Posterior cingulate gyrus (tissue), 11 donors: Measurements from ENCODE around the gene ENTREP1.
"Not testable (repeated sequence)": the region's sequence is repeated elsewhere in the genome, so short reads cannot be mapped to it uniquely, and the experiment has no call there.

Experiments
- DNase-seq, 10 donors: peaks; one replicate each; pipeline versions ENCODE4 v3.0.0 to v3.0.0-alpha.2; 2020 to 2021; ENCODE audit warnings: mixed read lengths in 3 of 10
- intact Hi-C: fragments of 100-400 bp; cut with DNase I; formaldehyde crosslinking; loops from one replicate; pipeline ENCODE4 v1.15.1; 2023

Gene ENTREP1

GRCh38 chr9:69324549-69325401 lies at the start of gene ENTREP1:
Gene ENTREP1 (plus strand): TSS chr9:69325215. CDS start chr9:69325310, 95 bp downstream.
- DNase-seq, result peak; percentile 15 to 89 (median 44)
- intact Hi-C loops, result no loop called here

GRCh38 chr9:69276775-69277174 lies 48.2 kb upstream of the ENTREP1 start:
- intact Hi-C loops, result no loop called here
- DNase-seq, result no peak

DNA sequence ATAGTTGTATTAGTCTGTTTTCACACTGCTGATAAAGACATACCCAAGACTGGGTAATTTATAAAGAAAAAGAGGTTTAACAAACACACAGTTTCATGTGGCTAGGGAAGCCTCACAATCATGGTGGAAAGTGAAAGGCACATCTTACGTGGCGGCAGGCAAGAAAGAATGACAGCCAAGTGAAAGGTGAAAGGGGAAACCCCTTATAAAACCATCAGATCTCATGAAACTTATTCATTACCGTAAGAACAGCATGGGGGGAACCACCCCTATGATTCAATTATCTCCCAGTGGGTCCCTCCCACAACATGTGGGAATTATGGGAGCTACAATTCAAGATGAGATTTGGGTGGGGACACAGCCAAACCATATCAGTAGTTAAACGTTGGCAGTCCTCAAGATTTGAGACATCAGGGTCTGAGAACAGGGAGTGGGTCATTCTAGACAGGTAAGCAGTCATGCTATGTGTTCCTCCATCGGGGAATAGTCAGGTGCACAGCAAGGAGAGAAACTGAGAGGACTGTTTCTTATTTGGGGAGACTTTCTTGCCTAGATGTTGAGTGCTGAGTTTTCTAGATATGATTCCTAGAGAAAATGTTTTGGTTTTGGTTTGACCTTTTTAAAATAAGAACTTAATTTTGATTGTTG lies 45.8 kb upstream of the ENTREP1 start:
- no peak for DNase-seq
- intact Hi-C loops, result no loop called here

GRCh38 chr9:69279733-69280132 lies 45.3 kb upstream of the ENTREP1 start:
- intact Hi-C loops, result no loop called here
- no peak for DNase-seq

GRCh38 chr9:69283003-69283402 lies 42.0 kb upstream of the ENTREP1 start:
- DNase-seq, result no peak
- intact Hi-C loops, result no loop called here

DNA sequence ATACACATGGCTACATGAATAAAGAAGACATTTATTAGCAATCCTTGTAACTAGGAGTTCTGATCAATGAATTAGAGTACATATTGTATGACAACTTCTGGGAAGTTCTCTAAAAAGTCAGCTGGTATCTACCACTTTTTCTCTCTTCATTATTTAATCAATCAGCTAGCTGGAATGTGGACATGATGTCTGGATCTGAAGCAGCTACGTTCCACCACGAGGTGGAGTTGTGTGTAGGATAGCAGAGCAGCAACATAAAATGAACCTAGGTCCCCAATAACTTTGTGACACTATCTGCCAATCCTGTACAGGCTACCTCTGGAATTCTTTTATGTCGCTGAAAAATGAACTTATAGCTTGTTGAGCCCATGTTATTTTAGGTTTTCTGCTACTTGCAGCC lies 32.9 kb upstream of the ENTREP1 start:
- no peak for DNase-seq
- intact Hi-C loops, result no loop called here

DNA sequence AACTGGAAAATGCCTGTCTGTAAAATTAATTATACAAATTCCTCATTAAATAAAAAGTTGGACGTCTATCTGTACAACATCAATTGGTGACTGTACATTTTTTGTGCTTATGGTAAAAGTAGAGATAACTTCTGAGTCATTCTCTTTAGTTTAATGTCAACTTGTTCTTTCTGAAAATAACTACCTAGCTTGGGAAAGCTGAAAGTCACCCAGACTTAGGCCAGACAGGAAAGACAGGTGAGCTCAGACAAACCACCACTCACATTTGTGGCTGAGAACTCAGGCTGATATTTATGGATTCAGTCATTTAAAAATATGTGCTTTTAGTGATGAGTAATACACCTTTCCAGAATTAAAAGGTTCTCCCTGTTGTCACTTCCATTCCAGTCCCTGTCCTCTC lies 31.9 kb upstream of the ENTREP1 start:
- no peak for DNase-seq
- intact Hi-C loops, result no loop called here

GRCh38 chr9:69295872-69296552 lies 29.0 kb upstream of the ENTREP1 start:
- peak in 1 of 10 donors; percentile 46 for DNase-seq
- intact Hi-C loops, result no loop called here

DNA sequence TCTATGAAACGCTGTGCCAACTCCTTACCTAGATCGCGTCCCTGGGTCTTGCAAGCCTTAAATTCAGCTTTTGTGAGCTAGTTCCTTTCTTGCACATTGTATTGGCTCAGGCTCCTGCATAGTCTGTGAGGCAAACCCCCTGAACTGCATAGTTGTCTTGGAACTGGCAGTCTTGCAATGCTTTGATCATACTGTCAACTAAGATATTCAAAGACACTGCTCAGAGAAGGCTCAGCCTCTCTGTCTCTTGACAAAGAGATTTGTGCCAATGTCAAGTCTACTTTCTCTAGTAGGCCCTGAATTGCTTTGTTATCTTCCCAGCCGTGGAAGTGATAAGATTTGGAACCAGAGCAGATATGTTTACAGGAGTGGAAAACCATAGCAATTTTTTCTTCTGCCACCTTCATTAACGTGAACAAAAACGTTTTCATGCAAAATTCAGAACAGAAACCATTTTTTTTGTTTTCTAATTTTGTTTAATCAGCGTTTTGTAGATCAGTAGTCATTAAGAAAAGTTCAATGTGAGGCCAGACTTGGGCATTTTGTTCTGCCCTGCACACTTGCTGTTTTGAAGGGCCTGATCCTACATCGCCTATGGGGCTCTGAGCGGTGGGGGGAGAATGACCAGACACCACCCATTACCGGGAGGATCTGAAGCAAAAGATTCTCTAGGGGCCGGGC lies 27.6 kb upstream of the ENTREP1 start:
- intact Hi-C loops, result no loop called here
- DNase-seq, result no peak

GRCh38 chr9:69299315-69299714 lies 25.7 kb upstream of the ENTREP1 start:
- intact Hi-C loops, result no loop called here
- DNase-seq, result no peak

GRCh38 chr9:69299826-69300225 lies 25.2 kb upstream of the ENTREP1 start:
- DNase-seq, result no peak

GRCh38 chr9:69303331-69303730 lies 21.7 kb upstream of the ENTREP1 start:
- intact Hi-C loops, result no loop called here
- DNase-seq, result no peak

More at GRCh38 chr9:69299826-69300225, 25.2 kb upstream of the ENTREP1 start:
- intact Hi-C loops, result no loop called here

- intact Hi-C loops, DNase-seq: not testable (repeated sequence)
These were observed 18.0 kb upstream of the ENTREP1 start for GRCh38 chr9:69306895-69307445.

GRCh38 chr9:69307446-69308205 lies 17.4 kb upstream of the ENTREP1 start:
- DNase-seq, result no peak
- intact Hi-C loops, result no loop called here

DNA sequence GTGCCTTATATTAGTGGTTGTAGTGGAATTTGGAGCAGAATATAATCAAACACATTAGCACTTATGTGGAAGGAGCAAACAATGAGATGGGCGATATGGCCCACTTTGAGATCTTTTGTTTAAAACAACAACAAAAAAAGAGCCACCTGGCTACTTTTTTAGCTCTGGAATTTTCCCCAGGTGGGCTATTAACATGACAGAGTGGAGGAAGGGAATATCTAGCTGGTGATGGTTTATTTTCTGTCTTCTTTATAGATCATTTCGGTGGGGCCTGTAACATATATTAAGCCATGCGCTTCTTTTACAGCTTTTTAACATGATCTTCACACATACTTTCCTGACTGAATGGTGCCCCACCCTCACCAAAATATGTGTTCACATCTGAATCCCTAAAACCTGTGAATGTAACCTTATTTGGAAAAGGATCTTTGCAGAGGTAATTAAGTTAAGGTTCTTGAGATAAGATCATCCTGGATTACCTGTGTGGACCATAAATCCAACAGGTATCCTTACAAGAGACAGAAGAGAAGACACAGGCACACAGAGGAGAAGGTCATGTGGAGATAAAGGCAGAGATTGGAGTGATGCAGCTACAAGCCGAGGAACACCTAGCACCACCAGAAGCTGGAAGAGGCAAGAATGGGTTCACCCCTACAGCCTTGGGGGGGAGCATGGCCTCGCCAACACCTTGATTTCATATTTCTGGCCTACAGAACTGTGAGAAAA lies 16.6 kb upstream of the ENTREP1 start:
- no peak for DNase-seq
- intact Hi-C loops, result no loop called here

DNA sequence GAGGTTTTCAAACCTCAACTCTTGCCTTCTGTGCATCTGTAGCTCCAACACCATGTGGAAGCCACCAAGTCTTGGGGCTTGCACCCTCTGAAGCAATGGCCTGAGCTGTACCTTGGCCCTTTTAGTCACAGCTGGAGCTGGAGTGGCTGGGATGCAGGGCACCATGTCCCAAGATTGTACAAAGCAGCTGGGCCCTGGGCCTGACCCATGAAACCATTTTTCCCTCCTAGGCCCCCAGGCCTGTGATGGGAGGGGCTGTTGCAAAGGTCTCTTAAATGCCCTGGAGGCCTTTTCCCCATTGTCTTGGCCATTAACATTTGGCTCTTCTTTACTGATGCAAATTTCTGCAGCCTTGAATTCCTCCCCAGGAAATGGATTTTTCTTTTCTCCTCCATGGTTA lies 11.8 kb upstream of the ENTREP1 start:
- intact Hi-C loops, result no loop called here

DNA sequence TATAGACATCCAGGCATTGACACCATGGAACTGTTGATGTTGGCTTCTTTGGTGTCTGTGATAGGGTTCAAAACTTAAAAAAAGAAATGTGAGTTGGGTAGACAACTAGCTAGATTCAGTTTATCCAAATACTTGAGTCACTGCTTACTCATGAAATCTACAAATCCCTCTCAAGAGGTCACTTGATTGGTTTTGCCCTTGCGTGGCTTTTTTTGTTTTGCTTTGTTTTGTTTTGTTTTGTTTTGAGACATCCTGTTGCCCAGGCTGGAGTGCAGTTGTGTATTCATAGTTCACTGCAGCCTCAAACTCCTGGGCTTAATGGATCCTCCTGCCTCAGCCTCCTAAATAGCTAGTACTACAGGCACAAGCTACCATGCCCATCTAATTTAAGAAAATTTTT lies 10.5 kb upstream of the ENTREP1 start:
- no peak for DNase-seq
- intact Hi-C loops, result no loop called here

More for the DNA sequence above, 11.8 kb upstream of the ENTREP1 start:
- no peak for DNase-seq

- intact Hi-C loops, result no loop called here
- DNase-seq, result no peak
These were observed 7.9 kb upstream of the ENTREP1 start for GRCh38 chr9:69317081-69317480.

- intact Hi-C loops, result no loop called here
- no peak for DNase-seq
These were observed 7.1 kb upstream of the ENTREP1 start for GRCh38 chr9:69317894-69318293.
